ENCODE measurements around the gene PLSCR2. TPM values are rescaled to one million over a fixed set of nuclear protein-coding genes. Genes with fewer than 3 reads are reported as not detected.

Gene PLSCR2
- total RNA-seq, 1 experiment from 2014 or later: not detected

DNA sequence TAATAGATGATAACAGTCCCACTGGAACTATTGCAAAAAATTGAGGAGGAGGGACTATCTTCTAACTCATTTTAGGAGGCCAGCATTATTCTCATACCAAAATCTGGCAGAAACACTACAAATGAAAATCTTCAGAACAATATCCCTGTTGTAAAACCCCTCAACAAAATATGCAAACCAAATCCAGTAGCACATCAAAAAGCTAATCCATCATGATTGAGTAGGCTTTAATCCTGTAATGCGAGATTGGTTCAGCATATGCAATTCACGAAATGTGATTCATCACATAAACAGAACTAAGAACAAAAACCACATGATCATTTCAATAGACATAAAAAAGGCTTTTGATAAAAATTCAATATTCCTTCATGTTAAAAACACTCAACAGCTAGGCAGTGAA, 23.9 kb upstream of the PLSCR2 start:
- DNase-seq (ENCODE audit: low spot score): peak; percentile 54
- POLR2A ChIA-PET (ENCODE audit: low non-redundant PET): no interaction called here
- intact Hi-C loops (cut with micrococcal nuclease; ENCODE audit: unreplicated experiment): no loop called here
- Histone ChIP-seq H3K27ac (ENCODE audit: low read depth, low read length, poor library complexity, severe bottlenecking) (peak overlapping the region; percentile 9), H3K9me3 (ENCODE audit: low read depth, low read length, poor library complexity, severe bottlenecking) (no peaks in the 10 kb centered on the region), H3K4me3 (ENCODE audit: low read depth, low read length, poor library complexity, severe bottlenecking) (no peak overlapping the region), H3K27me3 (replicated peaks; ENCODE audit: insufficient read depth, low read depth, low read length, poor library complexity) (no peaks in the 10 kb centered on the region), H3K4me1 (ENCODE audit: insufficient read depth, low read length, poor library complexity, severe bottlenecking) (peaks cover 13% of the 10 kb centered on the region), H3K36me3 (ENCODE audit: insufficient read depth, low read length, poor library complexity, severe bottlenecking) (no peaks in the 10 kb centered on the region)
- CTCF ChIA-PET: no interaction called here
- BruUV-seq (replicated peaks): no TSS peak
- no peak for TF ChIP-seq EZH2 (IDR thresholded peaks at IDR 0.05; ENCODE audit: borderline replicate concordance, low read depth, low read length, poor library complexity, severe bottlenecking)
- TF ChIP-seq, protein P1, sequence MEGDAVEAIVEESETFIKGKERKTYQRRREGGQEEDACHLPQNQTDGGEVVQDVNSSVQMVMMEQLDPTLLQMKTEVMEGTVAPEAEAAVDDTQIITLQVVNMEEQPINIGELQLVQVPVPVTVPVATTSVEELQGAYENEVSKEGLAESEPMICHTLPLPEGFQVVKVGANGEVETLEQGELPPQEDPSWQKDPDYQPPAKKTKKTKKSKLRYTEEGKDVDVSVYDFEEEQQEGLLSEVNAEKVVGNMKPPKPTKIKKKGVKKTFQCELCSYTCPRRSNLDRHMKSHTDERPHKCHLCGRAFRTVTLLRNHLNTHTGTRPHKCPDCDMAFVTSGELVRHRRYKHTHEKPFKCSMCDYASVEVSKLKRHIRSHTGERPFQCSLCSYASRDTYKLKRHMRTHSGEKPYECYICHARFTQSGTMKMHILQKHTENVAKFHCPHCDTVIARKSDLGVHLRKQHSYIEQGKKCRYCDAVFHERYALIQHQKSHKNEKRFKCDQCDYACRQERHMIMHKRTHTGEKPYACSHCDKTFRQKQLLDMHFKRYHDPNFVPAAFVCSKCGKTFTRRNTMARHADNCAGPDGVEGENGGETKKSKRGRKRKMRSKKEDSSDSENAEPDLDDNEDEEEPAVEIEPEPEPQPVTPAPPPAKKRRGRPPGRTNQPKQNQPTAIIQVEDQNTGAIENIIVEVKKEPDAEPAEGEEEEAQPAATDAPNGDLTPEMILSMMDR (conservative IDR thresholded peaks at IDR 0.05; ENCODE audit: low read depth, low read length): no peak

DNA sequence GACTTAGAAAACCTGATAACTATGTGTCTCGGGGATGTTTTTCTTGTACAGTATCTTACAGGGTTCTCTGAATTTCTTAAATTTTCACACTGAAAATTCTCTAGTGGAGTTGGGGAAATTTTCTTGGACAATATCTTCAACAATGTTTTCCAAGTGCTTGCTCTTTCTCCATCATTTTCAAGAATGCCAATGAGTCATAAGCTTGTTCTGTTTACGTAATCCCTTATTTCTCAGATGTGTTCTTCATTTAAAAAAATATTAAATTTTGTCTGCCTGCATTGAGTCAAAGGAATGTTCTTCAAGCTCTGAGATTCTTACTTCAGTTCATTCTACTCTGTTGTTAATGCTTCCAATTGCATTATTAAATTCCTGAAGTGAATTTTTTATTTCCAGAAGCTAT, 21.9 kb upstream of the PLSCR2 start:
- Histone ChIP-seq H3K4me1 (ENCODE audit: insufficient read depth, low read length, poor library complexity, severe bottlenecking) (peaks cover 13% of the 10 kb centered on the region), H3K4me3 (ENCODE audit: low read depth, low read length, poor library complexity, severe bottlenecking) (no peak overlapping the region), H3K27me3 (replicated peaks; ENCODE audit: insufficient read depth, low read depth, low read length, poor library complexity) (no peaks in the 10 kb centered on the region), H3K9me3 (ENCODE audit: low read depth, low read length, poor library complexity, severe bottlenecking) (no peaks in the 10 kb centered on the region), H3K27ac (ENCODE audit: low read depth, low read length, poor library complexity, severe bottlenecking) (no peak overlapping the region), H3K36me3 (ENCODE audit: insufficient read depth, low read length, poor library complexity, severe bottlenecking) (no peaks in the 10 kb centered on the region)
- POLR2A ChIA-PET (ENCODE audit: low non-redundant PET): no interaction called here
- no TSS peak for BruUV-seq (replicated peaks)
- CTCF ChIA-PET: no interaction called here
- TF ChIP-seq, protein P1 (conservative IDR thresholded peaks at IDR 0.05; ENCODE audit: low read depth, low read length): no peak
- no peak for TF ChIP-seq EZH2 (IDR thresholded peaks at IDR 0.05; ENCODE audit: borderline replicate concordance, low read depth, low read length, poor library complexity, severe bottlenecking)
- DNase-seq (ENCODE audit: low spot score): no peak
- intact Hi-C loops (cut with micrococcal nuclease; ENCODE audit: unreplicated experiment): no loop called here

DNA sequence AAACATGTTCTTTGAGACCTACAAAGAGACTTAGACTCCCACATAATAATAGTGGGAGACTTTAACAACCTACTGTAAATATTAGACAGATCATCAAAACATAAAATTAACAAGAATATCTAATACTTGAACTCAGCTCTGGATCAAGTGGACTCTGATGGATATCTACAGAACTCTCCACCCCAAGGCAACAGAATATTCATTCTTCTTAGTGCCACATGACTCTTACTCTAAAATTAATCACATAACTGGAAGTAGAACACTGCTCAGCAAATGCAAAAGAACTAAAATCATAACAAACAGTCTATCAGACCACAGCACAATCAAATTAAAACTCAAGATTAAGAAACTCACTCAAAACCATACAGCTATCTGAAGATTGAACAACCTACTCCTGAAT, 15.9 kb upstream of the PLSCR2 start:
- Histone ChIP-seq H3K4me1 (ENCODE audit: insufficient read depth, low read length, poor library complexity, severe bottlenecking) (no peaks in the 10 kb centered on the region), H3K27me3 (replicated peaks; ENCODE audit: insufficient read depth, low read depth, low read length, poor library complexity) (no peaks in the 10 kb centered on the region), H3K36me3 (ENCODE audit: insufficient read depth, low read length, poor library complexity, severe bottlenecking) (no peaks in the 10 kb centered on the region), H3K4me3 (ENCODE audit: low read depth, low read length, poor library complexity, severe bottlenecking) (no peak overlapping the region), H3K27ac (ENCODE audit: low read depth, low read length, poor library complexity, severe bottlenecking) (no peak overlapping the region), H3K9me3 (ENCODE audit: low read depth, low read length, poor library complexity, severe bottlenecking) (no peaks in the 10 kb centered on the region)
- no TSS peak for BruUV-seq (replicated peaks)
- ChIA-PET CTCF (no interaction called here), POLR2A (ENCODE audit: low non-redundant PET) (no interaction called here)
- TF ChIP-seq, protein P1 (conservative IDR thresholded peaks at IDR 0.05; ENCODE audit: low read depth, low read length): no peak
- no peak for TF ChIP-seq EZH2 (IDR thresholded peaks at IDR 0.05; ENCODE audit: borderline replicate concordance, low read depth, low read length, poor library complexity, severe bottlenecking)
- no peak for DNase-seq (ENCODE audit: low spot score)
- intact Hi-C loops (cut with micrococcal nuclease; ENCODE audit: unreplicated experiment): no loop called here
